Ectodermal cell (in vitro differentiated cells): ENCODE data around the gene PDE4C.

ENCODE experiments used
- H3K27ac ChIP-seq: 2 replicates; pipeline ENCODE4 v1.7.0; 2013; ENCODE audit warnings: mild to moderate bottlenecking, low read depth, low read length; ENCODE audit not compliant: insufficient read depth, poor library complexity, severe bottlenecking
- H3K27me3 ChIP-seq: 2 replicates; pipeline ENCODE4 v1.7.0; 2013; ENCODE audit warnings: mild to moderate bottlenecking, low read length; ENCODE audit not compliant: insufficient read depth, control insufficient read depth, poor library complexity, severe bottlenecking
- H3K36me3 ChIP-seq: one replicate; pipeline ENCODE4 v1.7.0; 2013; ENCODE audit warnings: low read length; ENCODE audit not compliant: control insufficient read depth, insufficient read depth
- H3K4me1 ChIP-seq: one replicate; pipeline ENCODE4 v1.7.0; 2013; ENCODE audit warnings: low read length; ENCODE audit not compliant: control insufficient read depth, insufficient read depth
- H3K4me3 ChIP-seq: 2 replicates; pipeline ENCODE4 v1.7.0; 2013; ENCODE audit warnings: low read depth, low read length, control low read depth; ENCODE audit not compliant: insufficient read depth
- H3K9me3 ChIP-seq: 2 replicates; pipeline ENCODE4 v1.7.0; 2013; ENCODE audit warnings: mild to moderate bottlenecking, low read length, moderate library complexity; ENCODE audit not compliant: control insufficient read depth
- WGBS, 2 experiments: methylation state at CpG; one replicate each; pipeline ENCODE4 v1.1.7; 2013; ENCODE audit warnings: missing lambda C conversion rate in 2 of 2; 5-methylcytosine and 5-hydroxymethylcytosine counted together

Gene PDE4C

DNA sequence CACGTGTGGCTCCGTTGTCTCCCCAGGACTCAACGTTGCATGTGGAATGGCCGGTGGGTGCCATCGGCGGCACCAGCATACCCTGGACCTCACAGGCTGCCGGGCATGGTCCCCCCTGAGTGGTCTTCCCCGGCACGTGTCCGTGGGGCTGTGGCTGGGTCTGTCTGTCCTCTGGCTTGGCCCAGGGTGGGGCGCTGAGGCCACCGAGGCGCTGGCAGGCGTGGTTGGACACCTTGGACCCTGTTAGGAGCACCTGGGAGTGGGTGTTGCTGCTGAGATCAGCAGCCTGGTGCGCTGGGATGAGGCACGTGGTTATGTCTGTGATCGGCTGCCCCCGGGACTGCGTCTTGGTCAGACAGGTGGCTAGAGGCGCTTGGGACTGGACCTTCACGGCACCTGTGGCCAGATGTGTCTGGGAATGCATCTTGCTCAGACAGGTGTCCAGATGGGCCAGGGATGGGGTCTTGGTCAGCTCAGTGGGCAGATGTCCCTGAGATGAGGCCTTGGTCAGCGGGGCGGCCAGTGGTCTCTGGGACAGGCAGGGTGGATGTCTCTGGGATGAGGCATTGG lies 38.8 kb upstream of the PDE4C start:
- H3K4me3 ChIP-seq = no peak overlapping the region
- no peaks in the 10 kb centered on the region for H3K27me3 ChIP-seq
- no peak overlapping the region for H3K27ac ChIP-seq
- WGBS, 2 experiments = 96% methylated on average over 23 of the region's 23 CpGs
- no peaks in the 10 kb centered on the region for H3K4me1 ChIP-seq
- H3K9me3 ChIP-seq = no peaks in the 10 kb centered on the region
- H3K36me3 ChIP-seq = peaks cover 14% of the 10 kb centered on the region

DNA sequence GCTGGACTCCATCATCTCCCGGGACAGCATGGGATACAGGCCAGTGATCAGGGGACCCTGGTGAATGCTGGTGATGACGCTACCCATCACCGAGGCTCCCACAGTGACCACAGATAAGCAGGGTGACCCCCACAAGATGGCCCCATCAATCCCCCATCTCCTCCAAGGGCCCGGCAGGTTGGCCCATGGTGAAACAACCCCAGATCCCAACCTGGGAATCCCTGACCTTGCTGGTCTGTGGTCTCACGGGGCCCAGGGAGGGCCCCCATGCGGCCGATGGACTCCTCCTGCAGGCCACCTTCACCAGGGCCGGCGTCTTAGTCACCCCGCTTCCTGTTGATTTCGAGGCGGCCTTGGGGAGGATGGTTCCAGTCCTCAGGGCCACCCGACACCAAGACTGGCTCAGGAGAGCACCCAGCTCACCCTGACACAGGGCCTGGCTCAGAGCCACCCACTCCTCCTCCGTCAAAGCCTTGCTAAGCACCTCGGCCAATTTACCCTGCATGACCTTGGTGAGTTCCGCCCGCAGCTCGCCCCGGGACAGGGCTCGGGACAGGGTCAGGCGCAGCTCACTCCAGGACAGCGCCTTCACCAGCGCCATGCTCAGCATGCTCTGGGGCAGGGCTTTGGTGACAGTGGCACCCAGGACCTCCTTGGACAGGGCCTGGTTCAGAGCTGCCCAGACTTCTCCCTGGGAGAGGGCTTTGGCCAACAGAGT lies 38.1 kb upstream of the PDE4C start:
- Histone ChIP-seq H3K27me3 (no peaks in the 10 kb centered on the region), H3K4me1 (no peaks in the 10 kb centered on the region), H3K9me3 (no peaks in the 10 kb centered on the region), H3K4me3 (no peak overlapping the region), H3K27ac (no peak overlapping the region), H3K36me3 (peaks cover 14% of the 10 kb centered on the region)
- 95 to 96% methylated on average over 23 of the region's 23 CpGs for WGBS, 2 experiments

DNA sequence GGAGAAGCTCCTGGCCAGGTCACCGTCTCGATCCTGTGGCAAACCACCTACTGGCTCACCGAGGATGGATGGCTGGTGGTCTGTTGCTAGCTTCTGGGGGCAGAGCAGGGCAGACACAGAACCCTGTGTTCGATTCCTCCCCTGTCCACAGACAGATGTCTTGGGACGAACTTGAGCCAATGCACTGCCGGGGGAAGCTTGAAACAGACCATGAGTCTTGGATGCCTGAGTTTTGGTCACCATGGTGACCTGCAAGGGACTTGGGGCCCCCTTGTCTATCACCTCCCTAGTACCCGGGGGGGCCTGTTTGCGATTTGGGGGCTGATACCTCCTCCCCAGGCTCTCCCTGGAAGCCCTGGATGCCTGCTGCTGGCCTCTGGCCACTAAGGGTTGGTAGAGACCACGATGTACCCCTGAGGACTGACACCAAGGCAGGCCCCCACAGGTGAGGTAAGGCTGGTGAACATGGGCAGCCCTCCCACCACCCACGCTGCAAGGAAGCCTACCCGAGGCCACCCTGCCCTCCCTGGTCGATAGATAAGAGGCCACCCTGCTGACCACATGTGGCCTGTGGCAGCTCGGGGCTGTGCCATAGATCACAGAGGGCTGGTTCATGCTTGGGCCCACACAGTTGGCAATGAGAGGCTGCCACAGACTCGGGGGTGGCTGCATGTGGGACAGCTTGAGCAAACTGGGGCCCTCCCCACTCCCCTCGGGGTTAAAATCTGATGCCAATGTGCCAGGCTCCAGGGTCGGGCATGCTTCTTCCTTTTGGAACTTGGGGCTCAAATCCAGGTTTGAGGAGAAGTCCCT lies 37.3 kb upstream of the PDE4C start:
- Histone ChIP-seq H3K4me1 (no peaks in the 10 kb centered on the region), H3K4me3 (no peak overlapping the region), H3K27me3 (no peaks in the 10 kb centered on the region), H3K27ac (no peak overlapping the region), H3K9me3 (no peaks in the 10 kb centered on the region), H3K36me3 (peaks cover 14% of the 10 kb centered on the region)
- WGBS, 2 experiments = 93% methylated on average over 16 of the region's 16 CpGs

DNA sequence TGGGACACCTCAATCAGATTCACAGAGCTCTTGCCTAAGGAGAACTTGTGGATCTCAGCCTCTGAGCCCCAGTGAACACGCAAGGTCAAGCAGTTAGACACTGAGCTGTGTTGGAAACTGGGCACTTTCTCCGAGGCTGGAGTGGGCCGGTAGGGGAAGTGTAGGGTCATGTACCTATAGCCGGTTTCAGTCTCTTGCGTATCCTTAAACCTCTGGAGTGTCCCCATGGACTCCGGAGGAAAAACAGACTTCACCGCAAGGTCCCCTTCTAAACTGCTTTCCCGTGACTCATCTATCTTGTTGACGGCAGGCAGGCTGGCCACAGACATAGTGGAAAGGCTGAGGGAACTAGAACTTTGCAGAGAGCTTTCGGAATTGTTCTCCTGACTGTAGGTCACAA lies 36.7 kb upstream of the PDE4C start:
- no peak overlapping the region for H3K27ac ChIP-seq
- 95 to 96% methylated on average over 10 of the region's 10 CpGs for WGBS, 2 experiments

DNA sequence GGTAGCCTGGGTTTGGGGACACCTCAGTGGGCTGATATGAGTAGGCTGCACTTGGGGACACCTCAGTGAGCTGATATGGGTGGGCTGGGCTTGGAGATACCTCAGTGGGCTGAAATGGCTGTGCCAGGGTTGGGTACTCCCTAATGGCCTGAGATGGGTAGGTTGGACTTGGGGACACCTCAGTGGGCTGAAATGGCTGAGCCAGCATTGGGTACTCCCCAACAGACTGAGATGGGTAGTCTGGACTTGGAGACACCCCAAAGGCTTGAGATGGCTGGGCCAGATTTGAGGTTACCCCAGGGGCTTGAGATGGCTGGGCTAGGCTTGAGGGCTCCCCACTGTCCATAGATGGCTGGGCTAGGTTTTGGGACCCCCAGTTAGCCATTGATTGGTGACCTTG lies 35.9 kb upstream of the PDE4C start:
- no peaks in the 10 kb centered on the region for H3K27me3 ChIP-seq
- no peak overlapping the region for H3K4me3 ChIP-seq
- H3K27ac ChIP-seq = no peak overlapping the region
- H3K4me1 ChIP-seq = no peaks in the 10 kb centered on the region
- no peaks in the 10 kb centered on the region for H3K9me3 ChIP-seq
- peaks cover 14% of the 10 kb centered on the region for H3K36me3 ChIP-seq

More for the DNA sequence above, 36.7 kb upstream of the PDE4C start:
- Histone ChIP-seq H3K9me3 (no peaks in the 10 kb centered on the region), H3K4me1 (no peaks in the 10 kb centered on the region), H3K27me3 (no peaks in the 10 kb centered on the region), H3K4me3 (no peak overlapping the region), H3K36me3 (peaks cover 14% of the 10 kb centered on the region)

DNA sequence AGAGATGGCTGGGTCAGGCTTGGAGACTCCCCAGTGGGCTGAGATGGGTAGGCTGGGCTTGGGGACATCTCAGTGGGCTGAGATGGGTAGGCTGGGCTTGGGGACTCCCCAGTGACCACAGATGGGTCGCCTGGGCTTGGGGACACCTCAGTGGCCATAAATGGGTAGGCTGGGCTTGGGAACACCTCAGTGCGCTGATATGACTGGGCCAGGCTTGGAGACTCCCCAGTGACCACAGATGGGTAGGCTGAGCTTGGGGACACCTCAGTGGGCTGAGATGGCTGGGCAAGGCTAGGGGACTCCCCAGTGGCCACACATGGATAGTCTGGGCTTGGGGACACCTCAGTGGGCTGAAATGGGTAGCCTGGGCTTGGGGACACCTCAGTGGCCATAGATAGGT lies 35.2 kb upstream of the PDE4C start:
- Histone ChIP-seq H3K27ac (no peak overlapping the region), H3K9me3 (no peaks in the 10 kb centered on the region), H3K4me1 (no peaks in the 10 kb centered on the region), H3K36me3 (peaks cover 10% of the 10 kb centered on the region), H3K4me3 (no peak overlapping the region), H3K27me3 (no peaks in the 10 kb centered on the region)
- 84 to 87% methylated on average over 2 of the region's 2 CpGs for WGBS, 2 experiments

DNA sequence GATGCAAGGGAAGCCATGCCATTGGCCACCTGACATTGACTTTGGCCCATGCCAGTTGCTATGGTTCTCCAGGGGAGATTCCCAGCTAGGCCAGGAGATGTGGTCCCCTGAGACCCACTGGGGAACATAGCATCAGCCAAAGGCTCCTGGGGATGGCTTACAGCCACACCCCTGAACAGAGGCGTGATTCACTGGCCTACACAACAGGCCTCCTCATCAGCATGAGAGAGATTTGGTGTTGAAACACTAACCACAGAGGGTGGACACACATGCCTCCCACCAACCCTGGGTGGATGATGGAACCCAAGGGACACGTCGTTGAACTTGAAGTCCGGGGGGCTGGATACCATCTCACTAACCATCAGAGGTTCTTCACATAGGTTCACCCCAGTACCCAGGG lies 33.7 kb upstream of the PDE4C start:
- 94% methylated on average over 4 of the region's 4 CpGs for WGBS, 2 experiments
- Histone ChIP-seq H3K4me1 (no peaks in the 10 kb centered on the region), H3K36me3 (no peaks in the 10 kb centered on the region), H3K27ac (no peak overlapping the region), H3K9me3 (no peaks in the 10 kb centered on the region), H3K27me3 (peaks cover 7% of the 10 kb centered on the region), H3K4me3 (no peak overlapping the region)

DNA sequence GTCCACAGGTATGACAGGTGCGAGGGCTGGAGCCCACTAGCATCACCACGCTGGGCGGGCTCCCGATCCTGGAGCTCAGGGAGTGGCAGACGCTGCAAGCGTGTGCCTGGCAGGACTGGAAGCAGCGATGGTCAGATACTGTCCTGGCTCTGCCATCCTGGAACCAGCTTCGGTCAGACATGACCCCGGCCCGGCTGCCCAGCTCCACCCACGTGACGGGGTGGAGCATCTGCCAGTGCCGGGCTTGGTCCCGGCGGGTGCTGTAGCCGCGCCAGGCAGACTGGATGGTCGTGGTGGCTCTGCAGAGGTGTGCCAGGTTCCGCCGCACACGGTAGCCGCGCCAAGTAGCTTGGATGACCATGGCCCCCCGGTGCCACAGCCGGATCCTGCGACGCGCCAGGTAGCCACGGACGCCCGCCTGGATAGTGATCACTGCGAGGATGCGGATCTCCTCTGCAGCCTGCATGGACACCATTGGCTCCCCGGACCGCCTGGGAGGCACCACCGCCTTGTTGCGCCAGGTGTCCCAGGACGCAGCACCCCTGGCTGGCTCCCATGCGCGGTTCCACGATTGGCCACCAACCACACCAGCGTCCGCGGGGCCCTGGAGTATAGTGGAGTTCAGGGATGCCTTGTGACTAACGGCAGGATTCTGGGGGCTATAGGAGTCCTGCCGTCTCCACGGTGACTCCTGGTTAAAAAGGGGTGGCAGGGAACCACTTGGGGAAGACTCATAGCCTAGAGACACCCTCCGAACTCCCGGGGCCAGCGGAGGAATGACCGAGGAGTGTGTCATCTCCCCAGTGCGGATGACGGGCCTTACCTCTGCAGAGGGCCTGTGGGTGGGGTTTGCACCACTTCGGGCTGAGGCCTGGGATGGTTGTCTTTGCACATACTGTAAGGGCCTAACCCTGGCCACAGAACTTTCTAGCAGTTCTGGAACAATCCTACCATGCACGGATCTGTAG lies 31.5 kb upstream of the PDE4C start:
- Histone ChIP-seq H3K27ac (no peak overlapping the region), H3K4me1 (no peaks in the 10 kb centered on the region), H3K9me3 (no peaks in the 10 kb centered on the region), H3K27me3 (peaks cover 25% of the 10 kb centered on the region), H3K4me3 (no peak overlapping the region), H3K36me3 (no peaks in the 10 kb centered on the region)
- WGBS, 2 experiments = 94 to 95% methylated on average over 55 of the region's 55 CpGs

DNA sequence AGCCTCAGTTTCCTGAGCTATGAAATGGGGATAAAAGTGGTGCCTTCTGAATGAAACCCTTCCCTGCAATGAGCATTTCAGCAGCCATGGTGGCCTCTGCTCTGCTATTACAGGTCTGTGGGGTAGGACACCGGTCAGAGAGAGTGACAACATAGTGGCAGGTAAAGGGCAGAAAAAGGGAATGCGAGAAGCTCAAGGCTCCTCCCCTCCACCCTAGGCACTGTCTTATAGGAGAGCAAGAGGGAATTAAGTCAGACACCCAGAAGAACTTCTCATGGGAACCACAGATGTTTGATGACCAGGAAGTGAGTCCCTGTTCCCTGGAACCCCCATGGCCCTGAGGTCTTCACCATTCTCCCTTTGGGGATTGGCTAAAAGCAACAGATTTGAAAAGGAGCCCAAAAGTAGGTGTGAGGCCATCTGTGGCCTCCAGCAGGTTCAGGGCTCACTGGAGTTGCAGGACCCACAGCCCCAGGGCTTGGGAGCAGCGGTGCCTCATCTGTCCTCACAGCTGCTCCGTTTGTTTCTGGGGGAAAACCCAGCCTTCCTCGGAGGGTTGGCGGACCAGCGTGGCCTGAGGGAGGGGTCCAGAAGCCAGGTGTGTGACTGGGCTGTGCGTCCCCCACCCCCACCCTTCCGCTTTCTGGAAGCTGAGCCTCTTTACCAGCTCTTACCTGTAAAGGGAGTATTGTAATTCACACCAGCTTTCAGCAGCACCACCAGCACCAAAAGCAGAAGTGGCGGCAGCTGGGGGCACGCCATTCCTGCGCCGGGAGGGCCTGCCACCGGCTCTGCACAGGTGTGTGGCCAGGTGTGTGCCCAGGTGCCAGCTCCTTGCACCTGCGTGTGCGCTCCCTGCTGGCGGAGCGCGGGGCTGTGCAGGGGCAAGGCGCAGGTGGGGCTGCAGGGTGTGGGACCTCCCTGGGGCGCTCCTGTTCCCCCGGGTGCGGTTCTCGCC lies 28.6 kb upstream of the PDE4C start:
- Histone ChIP-seq H3K27ac (no peak overlapping the region), H3K4me3 (no peak overlapping the region), H3K27me3 (peaks cover 31% of the 10 kb centered on the region), H3K4me1 (no peaks in the 10 kb centered on the region), H3K36me3 (no peaks in the 10 kb centered on the region), H3K9me3 (no peaks in the 10 kb centered on the region)
- 58 to 61% methylated on average over 24 of the region's 24 CpGs for WGBS, 2 experiments
